GM12878 (cell line): ENCODE results near the gene PRKCE. TPM values are rescaled to one million over a fixed set of nuclear protein-coding genes. Genes with fewer than 3 reads are reported as not detected.

ENCODE experiments used
- ATAC-seq: fragments of 200-7000 bp; cut with Tn5 transposase; 3 replicates; pipeline ENCODE4 v1.9.1; 2020; ENCODE audit warnings: mild to moderate bottlenecking, moderate library complexity
- BruUV-seq: library from RNA; stranded (reverse); fragments of 400-500 nt; replicated peaks from 2 replicates; lab custom pipeline; 2021; lab: Mats Ljungman, UMichigan
- CTCF ChIA-PET: fragments of 300-600 bp; sonication (Branson Sonifier 250); formaldehyde crosslinking; extraction: SDS; loops from one replicate; lab custom pipeline; 2021; ENCODE audit warnings: inconsistent platforms; lab: Yijun Ruan, JAX
- POLR2A ChIA-PET: fragments of 350-600 bp; formaldehyde crosslinking; extraction: SDS; loops from one replicate; lab custom pipeline; 2021; ENCODE audit warnings: inconsistent platforms; lab: Charles Lee
- RAD21 ChIA-PET: fragments of 300-600 bp; sonication (Branson Sonifier 250); formaldehyde crosslinking; loops from one replicate; lab custom pipeline; 2023; ENCODE audit warnings: antibody characterized with exemption; ENCODE audit not compliant: unreplicated experiment; lab: Charles Lee
- SMC1A ChIA-PET: fragments of 300-600 bp; sonication (Branson Sonifier 250); formaldehyde crosslinking; loops from one replicate; lab custom pipeline; 2023; ENCODE audit not compliant: unreplicated experiment, uncharacterized antibody; lab: Charles Lee
- DNase-seq: peaks from one replicate; pipeline ENCODE4 v3.0.0-alpha.2; 2011; ENCODE audit warnings: low read depth, low spot score
- FAIRE-seq: peaks from 3 replicates; lab custom pipeline; 2011; peaks lifted over from hg19 to GRCh38; lab: Jason Lieb, UNC
- H2AFZ ChIP-seq: 2 replicates; pipeline ENCODE4 v1.6.0; 2011; ENCODE audit warnings: low read depth, low read length, control low read depth; ENCODE audit not compliant: control insufficient read depth
- H3K27ac ChIP-seq: 2 replicates; pipeline ENCODE4 v1.5.1; 2011; ENCODE audit warnings: control low read depth; ENCODE audit not compliant: control insufficient read depth, insufficient read depth
- H3K27me3 ChIP-seq, 2 experiments: replicated peaks in 1 of 2; 2 replicates each; pipeline versions ENCODE4 v1.6.0 to v1.6.1; 2011; ENCODE audit warnings: low read length in 1 of 2; ENCODE audit not compliant: control insufficient read depth in 2 of 2, insufficient read depth in 2 of 2
- H3K36me3 ChIP-seq, 2 experiments: 2 replicates each; pipeline ENCODE4 v1.5.1; 2011; ENCODE audit warnings: low read length in 1 of 2; ENCODE audit not compliant: control insufficient read depth in 2 of 2, insufficient read depth in 2 of 2
- H3K4me1 ChIP-seq: 2 replicates; pipeline ENCODE4 v1.6.1; 2011; ENCODE audit warnings: mild to moderate bottlenecking, low read length, moderate library complexity, mixed read lengths; ENCODE audit not compliant: control insufficient read depth, insufficient read depth
- H3K4me2 ChIP-seq: 2 replicates; pipeline ENCODE4 v1.6.0; 2011; ENCODE audit warnings: control low read depth; ENCODE audit not compliant: control insufficient read depth, insufficient read depth
- H3K4me3 ChIP-seq: fragments of 200-600 bp; sonication (generic); 2 replicates; pipeline ENCODE4 v1.5.1; 2016
- H3K79me2 ChIP-seq: 2 replicates; pipeline ENCODE4 v1.6.0; 2011; ENCODE audit warnings: low read length; ENCODE audit not compliant: control insufficient read depth, insufficient read depth
- H3K9ac ChIP-seq: 2 replicates; pipeline ENCODE4 v1.8.0; 2011; ENCODE audit warnings: low read length, control low read depth, mixed read lengths; ENCODE audit not compliant: control insufficient read depth, insufficient read depth
- H3K9me3 ChIP-seq: replicated peaks from 3 replicates; pipeline ENCODE4 v1.5.1; 2011; ENCODE audit warnings: mild to moderate bottlenecking, low read length; ENCODE audit not compliant: control insufficient read depth, insufficient read depth
- H4K20me1 ChIP-seq: 2 replicates; pipeline ENCODE4 v1.6.0; 2011; ENCODE audit not compliant: control insufficient read depth, insufficient read depth
- BHLHE40 ChIP-seq, 2 experiments: fragments of 450-650 bp in 1 of 2; IDR thresholded peaks; 2 replicates each; pipeline ENCODE4 v1.6.1; 2011 to 2017; ENCODE audit warnings: low read depth in 2 of 2, borderline replicate concordance in 1 of 2, improper control_type of control experiment in 1 of 2, low read length in 1 of 2, mild to moderate bottlenecking in 1 of 2
- DPF2 ChIP-seq: fragments of 450-650 bp; IDR thresholded peaks from 2 replicates; pipeline ENCODE4 v1.6.1; 2017; ENCODE audit warnings: mild to moderate bottlenecking
- EED ChIP-seq: sonication (generic); IDR thresholded peaks from 2 replicates; pipeline ENCODE4 v1.6.1; 2016; ENCODE audit warnings: antibody characterized with exemption, low read depth
- PRDM15 ChIP-seq: fragments of 450-650 bp; formaldehyde crosslinking; IDR thresholded peaks from 2 replicates; pipeline ENCODE4 v1.4.0; 2020; ENCODE audit warnings: mild to moderate bottlenecking, moderate library complexity
- SMC3 ChIP-seq: IDR thresholded peaks from 2 replicates; pipeline ENCODE4 v1.6.1; 2011; ENCODE audit warnings: low read length, improper control_type of control experiment, borderline replicate concordance
- TCF12 ChIP-seq: IDR thresholded peaks from 2 replicates; pipeline ENCODE4 v1.6.1; 2011; ENCODE audit warnings: low read depth, mild to moderate bottlenecking, low read length
- ZNF622 ChIP-seq: fragments of 450-650 bp; IDR thresholded peaks from 2 replicates; pipeline ENCODE4 v1.6.1; 2017; ENCODE audit warnings: mild to moderate bottlenecking, inconsistent platforms
- ZSCAN29 ChIP-seq: fragments of 450-650 bp; IDR thresholded peaks from 2 replicates; pipeline ENCODE4 v1.6.1; 2017; ENCODE audit warnings: mild to moderate bottlenecking, moderate library complexity
- in situ Hi-C: fragments of 300-500 bp; cut with MboI; formaldehyde crosslinking; loops from 9 replicates; pipeline ENCODE4 v1.14.3; 2018; ENCODE audit warnings: mixed read lengths
- intact Hi-C: fragments of 100-400 bp; cut with micrococcal nuclease; formaldehyde crosslinking; loops from one replicate; pipeline ENCODE4 v1.14.2; 2022; ENCODE audit not compliant: unreplicated experiment
- polyA plus RNA-seq, 11 experiments: library from polyadenylated mRNA; depleted of rRNA in 4 of 11; unstranded in 6 of 11; stranded (reverse) in 5 of 11; fragments of >200 nt; fragmentation: Nextera tagmentation in 4 of 11; fragmentation: Illumina TruSeq in 1 of 11; extraction: Ambion mirVana in 4 of 11; extraction: Trizol in 1 of 11; gene quantifications; 1 replicate in 1 of 11; 2 replicates in 10 of 11; pipeline versions ENCODE4 v1.2.1 to v1.2.3, GENCODE V29; 2011 to 2016; ENCODE audit warnings: inconsistent platforms in 2 of 11, missing spikeins in 2 of 11, low read depth in 1 of 11
- total RNA-seq, 4 experiments: library from RNA; depleted of rRNA in 3 of 4; stranded (reverse); fragments of >200 nt in 3 of 4; fragmentation: Illumina TruSeq in 1 of 4; extraction: Trizol in 1 of 4; gene quantifications; 2 replicates each; pipeline versions ENCODE4 v1.2.1 to v1.2.3, GENCODE V29; 2013 to 2021

Gene PRKCE
- total and polyA plus RNA-seq, 10 of the 15 experiments (the other 5 are each of a cell fraction or from before 2014, with no cell fraction given): 2.6 to 28.2 (median 11.3) TPM

- ChIA-PET CTCF (no interaction called here), RAD21 (interaction anchor here (0.6 kb wide), 1 partner anchor 10 kb away, joined by 3 read pairs; no protein-coding TSS in a partner anchor), POLR2A (no interaction called here), SMC1A (no interaction called here)
- no peak overlapping the region for H2AFZ ChIP-seq
- no TSS peak for BruUV-seq
- no peak overlapping the region for H3K4me3 ChIP-seq
- DNase-seq (no peak), FAIRE-seq (no peak)
- H4K20me1 ChIP-seq: no peaks in the 10 kb centered on the region
- H3K9ac ChIP-seq: no peak overlapping the region
- H3K79me2 ChIP-seq: no peaks in the 10 kb centered on the region
- no peak overlapping the region for H3K4me2 ChIP-seq
- intact Hi-C loops: no loop called here
- H3K9me3 ChIP-seq: no peaks in the 10 kb centered on the region
- H3K27me3 ChIP-seq: no peaks in the 10 kb centered on the region
- H3K4me1 ChIP-seq: no peaks in the 10 kb centered on the region
- no peak for TF ChIP-seq TCF12
- TF ChIP-seq EED: no peak
- no peak for TF ChIP-seq DPF2
- TF ChIP-seq ZSCAN29: no peak
- TF ChIP-seq ZNF622: no peak
- no peak for TF ChIP-seq BHLHE40 (IDR thresholded peaks at IDR 0.05; ENCODE audit: borderline replicate concordance in 1 of 2, low read depth in 2 of 2, low read length in 1 of 2)
- TF ChIP-seq PRDM15: no peak
- TF ChIP-seq SMC3: no peak
- TF ChIP-seq, all 136 proteins: peak for 0
- in situ Hi-C loops: no loop called here
- Histone ChIP-seq H3K27ac (no peak overlapping the region), H3K36me3 (no peaks in the 10 kb centered on the region; a peak in 1 of 4 replicates)
- ATAC-seq: no peak
These were observed 394.4 kb downstream of the PRKCE start for GRCh38 chr2:46045888-46046287.
